Activated CD4-positive, alpha-beta T cell treated with anti-CD3 and anti-CD28 coated beads, Interleukin-2, amount 50 U/mL, for 24 hours (primary cell): ENCODE data around the gene HSPA14.
"Not testable (repeated sequence)": the region's sequence is repeated elsewhere in the genome, so short reads cannot be mapped to it uniquely, and the experiment has no call there.

Experiments used
- DNase-seq, 2 donors: peaks; one replicate each; pipeline ENCODE4 v3.0.0-alpha.2; 2020; ENCODE audit warnings: low read depth in 1 of 2, low spot score in 1 of 2

Gene HSPA14

DNA sequence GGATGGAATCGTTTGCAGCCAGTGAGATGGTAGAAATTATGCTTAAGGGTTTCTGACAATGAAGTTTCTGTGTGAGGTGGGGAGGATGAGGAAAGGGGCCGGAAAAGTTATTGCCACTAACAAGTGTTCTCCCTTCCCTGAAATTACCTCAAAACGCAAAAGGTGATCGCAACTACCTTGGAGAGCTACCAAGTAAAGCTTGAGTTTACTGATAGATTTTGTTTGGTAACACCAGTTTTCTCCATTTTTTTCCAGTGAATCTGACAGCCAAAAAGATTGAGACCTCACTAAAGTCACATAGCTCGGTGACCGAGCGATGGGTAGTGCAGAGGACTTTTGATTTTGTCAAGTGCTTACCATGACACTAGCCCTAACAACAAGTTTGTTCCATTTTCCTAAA, 42.1 kb downstream of the HSPA14 start:
- no peak for DNase-seq

DNA sequence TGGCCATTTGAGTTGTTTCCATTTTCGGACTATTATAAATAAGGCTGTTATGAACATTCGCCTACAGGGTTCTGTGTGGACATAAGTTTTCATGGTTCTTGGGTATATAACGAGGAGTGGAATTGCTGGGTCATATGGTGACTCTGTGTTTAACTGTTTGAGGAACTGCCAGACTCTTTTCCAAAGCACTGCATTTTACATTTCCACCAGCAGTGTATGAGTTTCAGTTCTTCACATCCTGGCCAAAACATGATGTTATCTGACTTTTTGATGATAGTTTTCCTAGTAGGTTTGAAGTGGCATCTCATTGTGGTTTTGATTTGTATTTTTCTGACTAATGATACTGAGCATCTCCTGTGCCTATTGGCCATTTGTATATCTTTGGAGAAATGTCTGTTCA, 46.0 kb downstream of the HSPA14 start:
- no peak for DNase-seq

- no peak for DNase-seq
Measured at GRCh38 chr10:14889318-14889717, 51.2 kb downstream of the HSPA14 start.

DNA sequence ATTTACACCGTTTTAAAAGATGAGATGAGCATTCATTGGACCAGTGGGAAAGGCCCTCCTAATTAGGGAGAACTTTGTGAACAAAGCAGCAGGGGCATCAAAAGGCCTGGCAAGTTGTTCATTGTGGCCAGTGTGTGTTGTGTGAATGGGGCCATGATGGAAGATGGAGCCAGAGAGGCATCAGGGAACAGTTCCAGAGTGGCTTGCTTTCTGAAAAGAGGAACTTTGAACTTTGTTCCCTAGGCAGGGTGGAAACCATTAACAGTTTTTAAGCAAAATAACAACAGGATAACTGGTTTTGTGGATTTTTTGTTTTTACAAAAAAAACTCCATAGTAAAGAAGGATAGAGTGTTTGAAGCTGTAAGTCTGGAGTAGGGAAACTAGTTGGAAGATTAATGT, 53.0 kb downstream of the HSPA14 start:
- no peak for DNase-seq

- DNase-seq, result no peak
Measured at GRCh38 chr10:14904316-14904732, 66.2 kb downstream of the HSPA14 start.

GRCh38 chr10:14904864-14905263, 66.8 kb downstream of the HSPA14 start:
- no peak for DNase-seq

DNA sequence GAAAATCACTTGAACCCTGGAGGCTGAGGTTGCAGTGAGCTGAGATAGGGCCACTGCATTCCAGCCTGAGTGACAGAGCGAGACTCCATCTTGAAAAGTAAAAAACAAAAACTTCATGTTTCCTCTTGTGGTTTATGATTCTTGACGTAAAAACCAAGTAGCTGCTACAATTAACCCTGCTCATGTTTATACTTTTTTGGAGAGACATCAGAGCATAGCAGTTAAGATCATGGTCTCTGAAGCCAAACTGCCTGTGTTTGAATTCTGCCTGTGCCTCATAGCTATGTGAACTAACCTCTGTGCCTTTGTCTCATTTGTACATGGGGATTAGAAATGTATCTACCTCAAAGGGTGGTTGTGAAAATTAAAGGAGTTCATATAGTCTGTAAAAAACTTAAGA, 67.8 kb downstream of the HSPA14 start:
- DNase-seq, result no peak

GRCh38 chr10:14906765-14907164, 68.7 kb downstream of the HSPA14 start:
- DNase-seq, result no peak

- DNase-seq, result not testable (repeated sequence)
Measured at GRCh38 chr10:14907591-14907990, 69.5 kb downstream of the HSPA14 start.

DNA sequence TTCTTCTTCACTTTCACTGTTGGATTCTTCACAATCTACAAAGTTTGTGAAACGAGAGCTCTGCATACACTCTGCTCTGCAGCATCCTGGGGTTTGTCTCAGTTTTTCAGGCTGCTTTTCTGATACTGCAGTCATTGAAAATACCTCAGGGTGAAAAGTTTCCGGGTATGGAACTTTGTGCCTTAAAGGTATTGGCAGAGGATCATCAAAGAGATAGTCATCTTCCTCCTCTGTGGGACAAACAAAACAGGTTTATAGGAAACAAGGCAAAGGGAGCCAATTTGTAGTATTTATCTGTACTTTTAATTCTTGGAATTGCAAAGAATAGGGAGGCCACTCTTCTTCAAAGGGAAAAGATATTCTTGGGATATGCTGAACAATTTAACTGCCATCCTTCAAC, 71.0 kb downstream of the HSPA14 start:
- DNase-seq, result no peak

GRCh38 chr10:14910953-14911352, 72.8 kb downstream of the HSPA14 start:
- no peak for DNase-seq

DNA sequence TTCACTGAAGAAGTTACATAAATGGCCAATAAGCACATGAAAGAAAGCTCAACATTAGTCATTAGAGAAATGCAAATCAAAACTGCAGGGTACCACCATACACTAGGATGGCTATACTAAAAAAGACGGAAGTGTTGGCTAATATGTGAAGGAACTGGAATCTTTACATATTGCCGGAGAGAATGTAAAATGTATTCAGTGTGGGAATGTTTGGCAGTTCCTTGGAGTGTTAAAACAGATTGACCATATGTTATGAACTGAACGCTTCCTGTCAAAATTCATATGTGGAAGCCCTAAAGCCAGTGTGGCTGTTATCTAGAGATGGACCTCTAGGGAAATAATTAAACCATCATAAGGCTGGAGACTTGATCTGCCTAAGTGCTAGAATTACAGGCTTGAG, 73.7 kb downstream of the HSPA14 start:
- no peak for DNase-seq

GRCh38 chr10:14916600-14916999, 78.5 kb downstream of the HSPA14 start:
- no peak for DNase-seq

DNA sequence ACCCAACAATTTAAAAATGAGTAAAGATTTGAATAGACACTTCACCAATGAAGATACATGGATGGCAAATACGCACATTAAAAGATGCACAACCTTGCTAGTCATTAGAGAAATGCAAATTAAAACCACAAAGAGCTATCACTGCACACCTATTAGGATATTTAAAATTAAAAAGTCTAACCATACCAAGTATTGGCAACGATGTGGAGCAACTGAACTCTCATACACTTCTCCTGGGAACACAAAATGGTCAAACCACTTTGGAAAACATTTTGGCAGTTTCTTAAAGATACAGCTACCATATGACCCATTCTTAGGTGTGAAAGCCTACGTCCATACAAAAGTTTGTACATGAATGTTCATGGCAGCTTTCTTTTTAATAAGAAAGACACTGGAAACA, 79.7 kb downstream of the HSPA14 start:
- DNase-seq, result no peak

- DNase-seq, result no peak
Measured at GRCh38 chr10:14918964-14919363, 80.9 kb downstream of the HSPA14 start.
